Bronchial epithelial cell (primary cell): Measurements from ENCODE around the gene ZNF841. TPM values are rescaled to one million over a fixed set of nuclear protein-coding genes. Genes with fewer than 3 reads are reported as not detected.

Experiments used
- DNase-seq: peaks from one replicate; pipeline ENCODE4 v3.0.0-alpha.2; 2010; ENCODE audit warnings: low read depth
- FAIRE-seq: peaks from 2 replicates; lab custom pipeline; 2011; peaks lifted over from hg19 to GRCh38; lab: Jason Lieb, UNC
- H3K27me3 ChIP-seq: 2 replicates; pipeline ENCODE4 v1.5.1; 2011; ENCODE audit warnings: low read length; ENCODE audit not compliant: control insufficient read depth, insufficient read depth
- H3K36me3 ChIP-seq: 2 replicates; pipeline ENCODE4 v1.5.1; 2011; ENCODE audit warnings: low read length; ENCODE audit not compliant: control insufficient read depth, insufficient read depth
- H3K4me3 ChIP-seq: 2 replicates; pipeline ENCODE4 v1.5.1; 2011; ENCODE audit warnings: mild to moderate bottlenecking, low read depth, low read length, control low read depth
- total RNA-seq: library from RNA; depleted of rRNA; stranded (reverse); fragments of >200 nt; gene quantifications from 2 replicates; pipeline ENCODE4 v1.2.1, GENCODE V29; 2014
- TF ChIP-seq, protein P1 (sequence below): IDR thresholded peaks from 2 replicates; pipeline ENCODE4 v1.5.1; 2011; ENCODE audit warnings: mild to moderate bottlenecking, moderate library complexity, low read length, control low read depth, inconsistent platforms; ENCODE audit not compliant: insufficient read depth, severe bottlenecking

The ZNF841 gene
- 35.3 and 57.4 TPM in 2 replicates for total RNA-seq

DNA sequence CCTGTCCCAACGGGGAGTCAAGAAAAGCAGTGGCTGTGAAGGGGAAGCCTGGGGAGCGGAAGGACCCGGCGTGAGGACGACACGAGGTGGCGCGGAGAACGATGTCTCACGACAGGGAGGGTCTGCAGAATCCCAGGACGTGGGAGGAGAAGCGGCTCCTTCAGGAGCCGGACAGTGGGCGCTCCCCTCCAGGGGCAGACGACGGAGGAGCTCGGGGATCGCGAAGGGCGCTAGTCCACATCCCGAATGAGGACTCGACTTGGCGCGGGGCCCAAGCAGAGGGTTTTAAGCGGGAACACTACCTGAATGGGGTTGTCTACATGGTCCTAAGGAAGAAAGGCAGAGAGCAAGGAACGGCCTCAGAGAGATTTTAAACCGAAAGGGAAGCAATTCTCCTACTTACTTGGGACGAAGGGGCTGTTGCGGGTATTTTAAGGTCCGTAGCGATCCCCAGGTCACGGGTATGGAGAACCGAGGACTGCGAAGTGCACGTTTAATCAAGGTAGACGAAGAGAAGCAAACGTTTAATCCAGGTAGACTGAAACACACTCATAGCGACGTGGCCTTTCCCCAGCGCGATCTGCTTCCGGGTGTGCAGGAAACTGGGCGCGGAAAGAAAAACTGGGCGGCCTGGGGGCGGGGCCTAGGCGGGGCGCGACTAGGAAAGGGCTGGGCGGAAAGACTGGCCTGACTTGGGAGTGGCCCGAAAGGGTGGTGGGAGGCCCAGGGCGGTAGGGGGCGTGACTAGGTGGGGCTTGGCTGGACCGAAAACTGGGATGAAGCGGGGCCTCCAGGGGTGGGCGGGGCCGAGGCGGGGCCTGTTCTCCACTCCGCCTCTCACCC is at the start of gene ZNF841:
ZNF841 (minus strand) TSS at position 594 of the 843 bp plus-strand sequence. CDS start 10,964 bp downstream, outside the sequence.
- peak within 1 kb of the TSS; percentile 96 for H3K4me3 ChIP-seq
- FAIRE-seq (peak; percentile 68), DNase-seq (peak; percentile 88)
- peaks cover 4% of the 10 kb centered on the region for H3K36me3 ChIP-seq
- H3K27me3 ChIP-seq: no peaks in the 10 kb centered on the region
- TF ChIP-seq, protein P1, sequence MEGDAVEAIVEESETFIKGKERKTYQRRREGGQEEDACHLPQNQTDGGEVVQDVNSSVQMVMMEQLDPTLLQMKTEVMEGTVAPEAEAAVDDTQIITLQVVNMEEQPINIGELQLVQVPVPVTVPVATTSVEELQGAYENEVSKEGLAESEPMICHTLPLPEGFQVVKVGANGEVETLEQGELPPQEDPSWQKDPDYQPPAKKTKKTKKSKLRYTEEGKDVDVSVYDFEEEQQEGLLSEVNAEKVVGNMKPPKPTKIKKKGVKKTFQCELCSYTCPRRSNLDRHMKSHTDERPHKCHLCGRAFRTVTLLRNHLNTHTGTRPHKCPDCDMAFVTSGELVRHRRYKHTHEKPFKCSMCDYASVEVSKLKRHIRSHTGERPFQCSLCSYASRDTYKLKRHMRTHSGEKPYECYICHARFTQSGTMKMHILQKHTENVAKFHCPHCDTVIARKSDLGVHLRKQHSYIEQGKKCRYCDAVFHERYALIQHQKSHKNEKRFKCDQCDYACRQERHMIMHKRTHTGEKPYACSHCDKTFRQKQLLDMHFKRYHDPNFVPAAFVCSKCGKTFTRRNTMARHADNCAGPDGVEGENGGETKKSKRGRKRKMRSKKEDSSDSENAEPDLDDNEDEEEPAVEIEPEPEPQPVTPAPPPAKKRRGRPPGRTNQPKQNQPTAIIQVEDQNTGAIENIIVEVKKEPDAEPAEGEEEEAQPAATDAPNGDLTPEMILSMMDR: no peak

GRCh38 chr19:52142001-52142595 is 46.5 kb upstream of the ZNF841 start:
- Histone ChIP-seq H3K36me3 (no peaks in the 10 kb centered on the region), H3K4me3 (no peak overlapping the region), H3K27me3 (no peaks in the 10 kb centered on the region)
- no peak for FAIRE-seq
- peak; percentile 82 for DNase-seq
- TF ChIP-seq, protein P1: no peak

- Histone ChIP-seq H3K27me3 (no peaks in the 10 kb centered on the region), H3K36me3 (no peaks in the 10 kb centered on the region), H3K4me3 (no peak overlapping the region)
- DNase-seq (no peak), FAIRE-seq (no peak)
- TF ChIP-seq, protein P1: no peak
Observed at GRCh38 chr19:52141203-52141602, 45.6 kb upstream of the ZNF841 start.

DNA sequence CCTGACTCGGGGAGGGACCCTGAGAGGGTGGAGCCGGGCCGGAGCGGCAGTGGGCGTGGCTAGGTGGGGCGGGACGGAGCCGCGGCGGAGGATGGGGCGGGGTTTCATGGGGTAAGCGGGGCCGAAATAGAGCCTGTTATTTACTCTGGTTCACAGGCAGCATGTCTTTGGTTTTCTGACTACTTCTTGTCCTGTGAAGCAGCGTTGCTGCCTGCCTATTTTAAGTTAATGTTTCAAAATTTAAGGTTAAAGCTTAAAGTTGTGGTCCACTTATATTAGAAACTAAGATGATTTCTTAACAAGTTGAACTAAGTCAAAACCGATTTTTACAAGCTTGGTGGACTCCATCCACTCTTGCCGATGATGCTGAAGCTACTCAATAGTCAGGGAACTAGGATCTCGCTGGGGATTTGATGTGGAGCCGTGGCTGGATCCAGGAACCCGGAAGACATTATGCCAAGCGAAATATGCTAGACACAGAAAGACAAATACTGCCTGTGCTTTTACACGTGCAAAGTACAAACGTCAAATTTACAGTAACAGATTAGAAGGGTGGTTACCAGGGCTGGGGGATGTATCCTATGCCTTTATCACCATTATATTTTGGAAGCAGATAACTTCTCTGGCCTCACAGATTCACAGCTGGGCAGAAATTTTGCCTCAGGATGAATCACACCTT is 44.6 kb upstream of the ZNF841 start:
- no peak for DNase-seq
- no peak for FAIRE-seq
- peak overlapping the region; percentile 96 for H3K4me3 ChIP-seq
- TF ChIP-seq, protein P1: no peak
- H3K36me3 ChIP-seq: no peaks in the 10 kb centered on the region
- no peaks in the 10 kb centered on the region for H3K27me3 ChIP-seq

DNA sequence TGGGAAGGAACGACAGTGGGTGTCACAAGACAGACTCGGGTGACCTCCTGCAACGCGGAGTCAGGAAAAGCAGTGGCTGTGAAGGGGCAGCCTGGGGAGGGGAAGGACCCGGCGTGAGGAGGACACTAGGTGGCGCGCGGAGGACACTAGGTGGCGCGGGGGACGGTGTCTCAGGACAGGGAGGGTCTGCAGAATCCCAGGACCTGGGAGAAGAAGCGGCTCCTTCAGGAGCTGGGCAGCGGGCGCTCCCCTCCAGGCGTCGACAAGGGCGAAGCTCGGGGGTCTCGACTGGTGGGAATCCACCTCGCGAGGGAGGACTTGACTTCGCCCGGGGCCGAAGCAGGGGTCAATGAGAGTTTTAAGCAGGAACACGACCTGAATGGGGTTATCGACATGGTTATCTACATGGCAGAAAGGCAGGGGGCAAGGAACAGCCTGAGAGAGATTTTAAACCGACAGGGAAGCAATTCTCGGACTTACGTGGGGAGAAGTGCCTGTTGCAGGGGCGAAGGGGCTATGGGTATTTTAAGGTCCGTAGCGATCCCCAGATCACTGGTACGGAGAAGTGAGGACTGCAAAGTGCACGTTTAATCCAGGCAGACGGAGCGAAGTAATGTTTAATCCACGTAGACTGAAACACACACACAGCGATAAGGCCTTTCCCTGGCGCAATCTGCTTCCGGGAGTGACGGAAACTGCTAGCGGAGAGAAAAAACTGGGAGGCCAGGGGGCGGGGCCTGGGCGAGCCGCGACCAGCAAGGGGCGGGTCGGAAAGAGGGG is 43.9 kb upstream of the ZNF841 start, which contains the start of gene ZNF616:
ZNF616 (minus strand) TSS at position 687 of the 780 bp plus-strand sequence. CDS start 9,426 bp downstream, outside the sequence.
- Histone ChIP-seq H3K4me3 (peak within 1 kb of the TSS; percentile 96), H3K36me3 (no peaks in the 10 kb centered on the region), H3K27me3 (no peaks in the 10 kb centered on the region)
- TF ChIP-seq, protein P1: peak; percentile 81
- DNase-seq (peak; percentile 80), FAIRE-seq (no peak)
